Astrocyte of the cerebellum (primary cell): ENCODE data around the gene PRR9.
"Not testable (repeated sequence)": the region's sequence is repeated elsewhere in the genome, so short reads cannot be mapped to it uniquely, and the experiment has no call there.

Source experiments
- DNase-seq: peaks from one replicate; pipeline ENCODE4 v3.0.0-alpha.2; 2011; ENCODE audit warnings: low read depth
- H3K4me3 ChIP-seq: 2 replicates; pipeline ENCODE4 v1.5.1; 2011; ENCODE audit warnings: mild to moderate bottlenecking, low read depth, low read length, moderate library complexity
- in situ Hi-C: cut with HindIII; loops from 2 replicates; pipeline ENCODE4 v1.10.0; 2017; ENCODE audit warnings: low sequenced_read_pairs
- TF ChIP-seq, protein P1 (sequence below): IDR thresholded peaks from 2 replicates; pipeline ENCODE4 v1.5.1; 2012; ENCODE audit warnings: low read length, low read depth, moderate library complexity, mild to moderate bottlenecking; ENCODE audit errors: missing control alignments

The PRR9 gene

DNA sequence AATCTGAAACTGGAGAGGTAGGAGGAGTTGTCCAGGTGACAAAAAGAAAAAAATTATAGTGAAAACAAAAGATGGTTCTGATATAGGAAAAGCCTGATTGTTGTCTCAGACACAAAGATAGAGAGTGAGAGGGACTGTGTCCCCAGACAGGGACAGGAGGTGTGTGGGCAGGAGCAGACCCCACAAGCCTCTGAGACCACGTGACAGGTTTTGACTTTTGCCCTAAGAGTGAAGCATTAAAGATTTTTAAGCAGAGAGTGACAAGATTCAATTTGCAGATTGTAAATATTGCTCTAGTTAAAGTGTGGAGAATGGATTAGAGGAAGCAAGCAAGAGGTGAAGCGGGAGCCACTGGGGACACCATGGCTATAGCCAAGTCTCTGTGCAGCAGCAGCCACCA lies 10.4 kb downstream of the PRR9 start:
- in situ Hi-C loops = no loop called here
- TF ChIP-seq, protein P1, sequence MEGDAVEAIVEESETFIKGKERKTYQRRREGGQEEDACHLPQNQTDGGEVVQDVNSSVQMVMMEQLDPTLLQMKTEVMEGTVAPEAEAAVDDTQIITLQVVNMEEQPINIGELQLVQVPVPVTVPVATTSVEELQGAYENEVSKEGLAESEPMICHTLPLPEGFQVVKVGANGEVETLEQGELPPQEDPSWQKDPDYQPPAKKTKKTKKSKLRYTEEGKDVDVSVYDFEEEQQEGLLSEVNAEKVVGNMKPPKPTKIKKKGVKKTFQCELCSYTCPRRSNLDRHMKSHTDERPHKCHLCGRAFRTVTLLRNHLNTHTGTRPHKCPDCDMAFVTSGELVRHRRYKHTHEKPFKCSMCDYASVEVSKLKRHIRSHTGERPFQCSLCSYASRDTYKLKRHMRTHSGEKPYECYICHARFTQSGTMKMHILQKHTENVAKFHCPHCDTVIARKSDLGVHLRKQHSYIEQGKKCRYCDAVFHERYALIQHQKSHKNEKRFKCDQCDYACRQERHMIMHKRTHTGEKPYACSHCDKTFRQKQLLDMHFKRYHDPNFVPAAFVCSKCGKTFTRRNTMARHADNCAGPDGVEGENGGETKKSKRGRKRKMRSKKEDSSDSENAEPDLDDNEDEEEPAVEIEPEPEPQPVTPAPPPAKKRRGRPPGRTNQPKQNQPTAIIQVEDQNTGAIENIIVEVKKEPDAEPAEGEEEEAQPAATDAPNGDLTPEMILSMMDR = no peak
- no peak for DNase-seq
- H3K4me3 ChIP-seq = no peak overlapping the region

DNA sequence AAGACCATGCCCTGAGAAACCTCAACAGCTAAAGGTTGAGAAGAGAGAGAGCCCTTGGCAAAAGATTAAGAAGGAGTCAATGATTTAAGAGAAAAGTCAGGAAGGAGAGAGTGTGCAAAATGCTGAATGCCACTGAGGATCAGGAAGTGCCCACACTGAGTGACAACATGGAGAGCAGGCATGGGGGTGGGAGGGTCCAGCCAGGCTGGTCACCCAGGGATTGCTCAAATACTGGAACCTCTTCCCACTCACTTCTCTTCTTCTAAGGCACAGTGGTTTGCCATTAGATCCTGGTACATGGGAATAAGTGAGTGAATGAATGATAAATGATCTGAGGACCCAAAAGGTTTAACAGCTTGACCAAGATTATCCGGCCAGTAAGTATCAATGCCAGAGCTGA lies 11.1 kb downstream of the PRR9 start:
- no peak for DNase-seq
- TF ChIP-seq, protein P1 = no peak
- H3K4me3 ChIP-seq = no peak overlapping the region
- in situ Hi-C loops = no loop called here

DNA sequence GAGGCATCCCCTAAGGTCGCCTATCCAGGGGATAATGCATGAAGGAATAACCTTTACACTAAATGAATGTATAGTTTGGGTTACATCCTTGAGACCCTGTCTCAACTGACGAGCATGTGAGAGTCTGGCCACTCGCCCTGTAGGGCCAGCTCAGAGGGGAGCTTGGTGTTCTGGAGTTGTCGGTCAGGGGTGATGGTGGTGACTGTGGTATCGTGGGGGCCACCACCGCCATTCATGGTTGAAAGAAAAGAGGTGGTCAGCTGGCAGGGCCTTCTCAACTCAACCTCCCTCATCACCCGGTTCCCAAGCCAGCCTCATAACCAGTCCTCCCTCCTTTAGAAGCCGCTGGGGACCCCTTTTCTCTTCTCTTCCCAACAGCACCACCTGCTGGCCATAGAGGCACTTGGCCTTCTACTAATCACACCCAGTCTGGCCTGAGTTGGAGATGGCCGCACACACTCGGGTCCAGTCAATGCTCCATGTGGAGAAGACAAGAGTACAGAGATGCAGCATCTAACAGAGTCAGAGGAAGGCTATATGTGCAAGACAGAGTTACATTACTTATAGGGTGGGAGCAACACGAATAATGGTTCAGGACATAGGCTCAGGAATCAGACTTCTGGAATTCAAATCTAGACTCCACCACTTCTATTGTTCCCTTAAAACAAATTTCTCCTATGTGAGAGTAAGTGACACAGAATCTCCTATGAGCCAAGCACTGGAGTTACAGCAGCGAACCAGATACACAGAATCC lies 11.9 kb downstream of the PRR9 start:
- H3K4me3 ChIP-seq, in situ Hi-C loops, DNase-seq: not testable (repeated sequence)
- TF ChIP-seq, protein P1 = peak; percentile 48

DNA sequence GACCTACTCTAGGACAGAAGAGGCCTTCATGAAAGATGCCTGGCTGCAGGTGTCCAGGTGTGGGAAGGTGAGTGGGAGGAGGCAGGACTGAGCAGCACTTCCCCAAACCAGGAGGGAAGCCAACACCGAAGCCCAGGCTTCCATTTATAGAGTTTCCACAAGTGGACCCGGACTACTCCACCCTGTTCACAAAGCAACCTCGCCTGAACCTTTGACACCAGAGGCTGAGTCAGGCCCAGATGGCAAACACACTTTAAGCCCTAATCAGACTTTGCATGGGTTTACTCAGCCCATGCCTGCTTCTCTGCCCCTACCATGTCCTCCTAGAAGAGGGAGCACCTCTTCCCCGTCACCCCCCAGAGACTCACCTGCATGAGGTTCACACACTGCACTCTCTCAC lies 14.0 kb downstream of the PRR9 start:
- no peak for DNase-seq
- TF ChIP-seq, protein P1 = no peak
- H3K4me3 ChIP-seq = no peak overlapping the region
- in situ Hi-C loops = no loop called here

DNA sequence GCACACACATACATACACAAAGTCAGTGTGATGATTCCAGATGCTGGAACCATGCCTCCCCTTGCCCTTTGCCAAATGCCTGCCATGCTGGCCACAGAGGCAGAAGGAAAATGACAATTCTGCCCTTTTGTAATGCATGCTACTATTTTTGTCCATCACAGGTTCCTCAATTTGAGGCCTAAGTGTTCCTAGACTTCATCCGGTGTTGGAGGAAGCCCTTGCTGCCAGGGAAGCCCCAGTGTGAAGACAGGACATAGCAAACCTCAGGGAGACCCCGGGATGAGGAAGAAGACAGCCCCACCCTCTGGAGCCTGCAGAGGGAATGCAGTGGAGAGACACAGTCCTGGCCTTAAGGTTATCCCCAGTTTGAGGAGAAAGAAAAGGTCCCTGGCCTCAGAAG lies 14.4 kb downstream of the PRR9 start:
- H3K4me3 ChIP-seq = no peak overlapping the region
- TF ChIP-seq, protein P1 = no peak
- DNase-seq = no peak
- in situ Hi-C loops = no loop called here

DNA sequence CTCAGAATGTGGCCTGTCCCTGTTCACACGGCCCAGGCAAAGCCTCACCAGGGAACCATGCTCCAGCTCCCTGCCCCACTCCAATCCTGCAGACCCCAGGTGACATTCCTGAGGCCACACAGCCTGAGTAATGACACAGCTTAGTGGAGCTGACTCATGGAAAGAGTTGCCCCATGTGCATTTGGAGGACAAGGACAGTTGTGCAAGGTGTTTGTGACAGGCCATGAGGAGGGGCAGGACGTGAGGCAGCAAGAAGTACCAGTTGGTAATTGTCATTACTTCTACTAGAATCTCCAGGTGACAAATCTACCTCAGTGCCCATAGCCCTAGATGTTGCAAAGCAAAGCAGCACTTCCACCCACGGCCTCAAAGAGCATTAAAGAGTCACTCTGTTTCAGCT lies 15.2 kb downstream of the PRR9 start:
- no peak for DNase-seq
- in situ Hi-C loops = no loop called here
- H3K4me3 ChIP-seq = no peak overlapping the region
- TF ChIP-seq, protein P1 = no peak
